Stimulated activated naive CD8-positive, alpha-beta T cell treated with anti-CD3 and anti-CD28 coated beads, Interleukin-15, Interleukin-2, amounts not matched to agents 100 U/mL and 50 U/mL, for 24 hours (primary cell): Measurements from ENCODE around the gene SYNGR1.

Source experiments
- ATAC-seq: fragments of 150-1000 bp; cut with Tn5 transposase; one replicate; pipeline ENCODE4 v1.10.0; 2021
- DNase-seq: peaks from one replicate; pipeline ENCODE4 v3.0.0; 2021

The SYNGR1 gene

GRCh38 chr22:39349967-39350726, at the start of gene SYNGR1:
Gene SYNGR1 (plus strand): TSS chr22:39349991. CDS start chr22:39350011, 20 bp downstream.
- DNase-seq: peak; percentile 28
- peak; percentile 11 for ATAC-seq

GRCh38 chr22:39300186-39300830, 49.5 kb upstream of the SYNGR1 start:
- DNase-seq: no peak
- ATAC-seq: no peak

- ATAC-seq: no peak
These were observed 48.7 kb upstream of the SYNGR1 start for GRCh38 chr22:39301108-39301507.

GRCh38 chr22:39301926-39302325, 47.9 kb upstream of the SYNGR1 start:
- ATAC-seq (no peak), DNase-seq (no peak)

More at GRCh38 chr22:39301108-39301507, 48.7 kb upstream of the SYNGR1 start:
- DNase-seq: no peak

- DNase-seq (no peak), ATAC-seq (no peak)
These were observed 47.3 kb upstream of the SYNGR1 start for GRCh38 chr22:39302431-39302960.

GRCh38 chr22:39303358-39303757, 46.4 kb upstream of the SYNGR1 start:
- DNase-seq (no peak), ATAC-seq (no peak)

GRCh38 chr22:39303892-39304671, 45.7 kb upstream of the SYNGR1 start:
- ATAC-seq: no peak

GRCh38 chr22:39306456-39307361, 43.1 kb upstream of the SYNGR1 start:
- ATAC-seq: no peak
- DNase-seq: peak; percentile 73

More at GRCh38 chr22:39303892-39304671, 45.7 kb upstream of the SYNGR1 start:
- no peak for DNase-seq

- ATAC-seq: no peak
- DNase-seq: no peak
These were observed 41.0 kb upstream of the SYNGR1 start for GRCh38 chr22:39308614-39309363.

GRCh38 chr22:39309364-39309861, 40.4 kb upstream of the SYNGR1 start:
- DNase-seq (peak; percentile 20), ATAC-seq (no peak)

- DNase-seq (peak; percentile 21), ATAC-seq (peak; percentile 3)
These were observed 39.7 kb upstream of the SYNGR1 start for GRCh38 chr22:39309881-39310714.

GRCh38 chr22:39311592-39312400, 38.0 kb upstream of the SYNGR1 start:
- peak; percentile 12 for ATAC-seq

GRCh38 chr22:39312410-39312809, 37.4 kb upstream of the SYNGR1 start:
- ATAC-seq (no peak), DNase-seq (peak; percentile 26)

More at GRCh38 chr22:39311592-39312400, 38.0 kb upstream of the SYNGR1 start:
- peak; percentile 53 for DNase-seq

GRCh38 chr22:39313258-39314001, 36.4 kb upstream of the SYNGR1 start:
- ATAC-seq: no peak
- DNase-seq: no peak

- DNase-seq: peak; percentile 28
These were observed 35.4 kb upstream of the SYNGR1 start for GRCh38 chr22:39314251-39314971.

GRCh38 chr22:39315389-39315788, 34.4 kb upstream of the SYNGR1 start:
- DNase-seq: no peak
- ATAC-seq: no peak

More at GRCh38 chr22:39314251-39314971, 35.4 kb upstream of the SYNGR1 start:
- ATAC-seq: no peak
